ENCODE data around the gene HMCN1.

HMCN1 gene

GRCh38 chr1:185739967-185740366 is 5.8 kb downstream of the HMCN1 start:
- H3K27me3 ChIP-seq (ENCODE audit: insufficient read depth, insufficient read length) = no peaks in the 10 kb centered on the region
- no peaks in the 10 kb centered on the region for H3K4me1 ChIP-seq (ENCODE audit: insufficient read depth, insufficient read length)
- TF ChIP-seq ZNF274 (IDR thresholded peaks at IDR 0.05; ENCODE audit: low read depth, low read length) (no peak), SUZ12 (IDR thresholded peaks at IDR 0.05; ENCODE audit: extremely low read depth, insufficient read depth, insufficient read length) (no peak), YY1 (IDR thresholded peaks at IDR 0.05; ENCODE audit: insufficient read depth, insufficient read length) (no peak)
- H3K36me3 ChIP-seq (ENCODE audit: insufficient read depth, insufficient read length, low read length) = no peaks in the 10 kb centered on the region
- no peak overlapping the region for H3K9ac ChIP-seq (ENCODE audit: insufficient read length, low read depth)
- 0 out of 2 replicates have a peak, but pooled peaks cover 6% of the 10 kb centered on the region for H3K9me3 ChIP-seq (ENCODE audit: insufficient read depth, low read length)
- no peak overlapping the region for H3K4me3 ChIP-seq (ENCODE audit: insufficient read length, low read depth)
- no peak for DNase-seq (ENCODE audit: low read depth, low spot score)

GRCh38 chr1:185741551-185741950 is 7.4 kb downstream of the HMCN1 start:
- H3K9me3 ChIP-seq (ENCODE audit: insufficient read depth, low read length) = 0 out of 2 replicates have a peak, but pooled peaks cover 6% of the 10 kb centered on the region
- no peak for TF ChIP-seq ZNF274 (IDR thresholded peaks at IDR 0.05; ENCODE audit: low read depth, low read length)
- TF ChIP-seq SUZ12 (IDR thresholded peaks at IDR 0.05; ENCODE audit: extremely low read depth, insufficient read depth, insufficient read length) = no peak
- TF ChIP-seq YY1 (IDR thresholded peaks at IDR 0.05; ENCODE audit: insufficient read depth, insufficient read length) = no peak
- no peak overlapping the region for H3K9ac ChIP-seq (ENCODE audit: insufficient read length, low read depth)
- no peak for DNase-seq (ENCODE audit: low read depth, low spot score)
- no peak overlapping the region for H3K4me3 ChIP-seq (ENCODE audit: insufficient read length, low read depth)
- H3K27me3 ChIP-seq (ENCODE audit: insufficient read depth, insufficient read length) = no peaks in the 10 kb centered on the region
- no peaks in the 10 kb centered on the region for H3K36me3 ChIP-seq (ENCODE audit: insufficient read depth, insufficient read length, low read length)
- no peaks in the 10 kb centered on the region for H3K4me1 ChIP-seq (ENCODE audit: insufficient read depth, insufficient read length)

DNA sequence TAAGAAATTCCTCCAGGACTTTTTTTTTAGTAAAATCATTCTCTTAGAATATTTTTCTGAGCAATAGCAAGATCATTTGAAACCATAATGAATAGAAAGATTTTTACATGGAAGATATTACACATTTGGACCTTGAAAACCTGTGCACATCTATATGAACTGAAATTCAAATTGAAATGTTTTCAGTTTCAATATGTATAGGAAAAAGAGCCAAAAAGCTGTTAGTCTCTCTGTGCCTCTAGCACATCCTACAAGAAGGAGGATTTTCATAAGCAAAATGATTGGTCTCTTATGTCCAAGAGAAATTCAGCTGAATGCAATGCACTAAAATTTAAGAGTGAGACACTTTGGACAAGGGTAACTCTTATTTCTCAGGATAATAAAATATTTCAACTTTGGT is 8.2 kb downstream of the HMCN1 start:
- no peak for DNase-seq (ENCODE audit: low read depth, low spot score)
- 0 out of 2 replicates have a peak, but pooled peaks cover 6% of the 10 kb centered on the region for H3K9me3 ChIP-seq (ENCODE audit: insufficient read depth, low read length)
- no peaks in the 10 kb centered on the region for H3K36me3 ChIP-seq (ENCODE audit: insufficient read depth, insufficient read length, low read length)
- H3K4me1 ChIP-seq (ENCODE audit: insufficient read depth, insufficient read length) = no peaks in the 10 kb centered on the region
- TF ChIP-seq ZNF274 (IDR thresholded peaks at IDR 0.05; ENCODE audit: low read depth, low read length) (no peak), YY1 (IDR thresholded peaks at IDR 0.05; ENCODE audit: insufficient read depth, insufficient read length) (no peak), SUZ12 (IDR thresholded peaks at IDR 0.05; ENCODE audit: extremely low read depth, insufficient read depth, insufficient read length) (no peak)
- H3K4me3 ChIP-seq (ENCODE audit: insufficient read length, low read depth) = no peak overlapping the region
- H3K27me3 ChIP-seq (ENCODE audit: insufficient read depth, insufficient read length) = no peaks in the 10 kb centered on the region
- H3K9ac ChIP-seq (ENCODE audit: insufficient read length, low read depth) = no peak overlapping the region

DNA sequence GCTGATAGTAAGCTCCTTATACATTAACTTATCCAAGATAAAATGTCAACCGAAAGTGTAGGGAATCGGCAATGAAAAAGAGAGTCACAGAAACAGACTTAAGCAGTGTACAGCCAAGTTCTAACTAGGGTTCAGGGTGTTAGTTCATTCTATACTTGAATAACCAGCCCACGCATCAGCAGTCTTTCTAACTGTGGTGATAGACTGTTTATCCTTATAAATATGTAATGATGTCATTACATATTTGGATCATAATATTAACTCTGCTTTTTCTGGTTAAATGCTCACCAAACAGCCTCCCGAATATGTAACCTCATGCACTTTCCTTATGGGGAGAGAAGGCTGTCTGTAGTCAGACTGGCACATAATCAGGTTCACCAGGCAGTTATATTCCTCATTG is 11.0 kb downstream of the HMCN1 start:
- DNase-seq (ENCODE audit: low read depth, low spot score) = no peak
- Histone ChIP-seq H3K9me3 (ENCODE audit: insufficient read depth, low read length) (0 out of 2 replicates have a peak, but pooled peaks cover 6% of the 10 kb centered on the region), H3K4me3 (ENCODE audit: insufficient read length, low read depth) (no peak overlapping the region), H3K4me1 (ENCODE audit: insufficient read depth, insufficient read length) (no peaks in the 10 kb centered on the region), H3K36me3 (ENCODE audit: insufficient read depth, insufficient read length, low read length) (no peaks in the 10 kb centered on the region), H3K9ac (ENCODE audit: insufficient read length, low read depth) (no peak overlapping the region), H3K27me3 (ENCODE audit: insufficient read depth, insufficient read length) (no peaks in the 10 kb centered on the region)
- TF ChIP-seq YY1 (IDR thresholded peaks at IDR 0.05; ENCODE audit: insufficient read depth, insufficient read length) = no peak
- no peak for TF ChIP-seq SUZ12 (IDR thresholded peaks at IDR 0.05; ENCODE audit: extremely low read depth, insufficient read depth, insufficient read length)
- TF ChIP-seq ZNF274 (IDR thresholded peaks at IDR 0.05; ENCODE audit: low read depth, low read length) = no peak

DNA sequence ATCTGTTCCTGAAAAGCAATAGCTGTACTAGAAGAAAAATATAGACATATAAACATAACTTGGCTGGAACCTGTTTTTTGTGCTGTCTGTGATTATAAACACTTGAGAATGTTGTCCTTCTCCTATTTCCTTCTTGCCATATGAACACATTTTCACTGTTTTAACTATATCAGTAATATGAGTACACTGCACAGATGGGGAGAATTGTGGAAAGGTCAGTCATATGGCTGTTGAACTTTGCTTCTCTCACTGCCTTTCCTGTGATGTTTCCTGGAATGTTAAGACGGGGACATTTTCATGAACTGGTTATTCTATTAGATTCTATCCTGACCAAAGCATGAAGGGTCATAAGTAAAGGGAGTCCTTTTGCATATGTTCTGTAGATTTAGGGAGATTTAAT is 24.9 kb downstream of the HMCN1 start:
- no peaks in the 10 kb centered on the region for H3K4me1 ChIP-seq (ENCODE audit: insufficient read depth, insufficient read length)
- no peaks in the 10 kb centered on the region for H3K36me3 ChIP-seq (ENCODE audit: insufficient read depth, insufficient read length, low read length)
- H3K9ac ChIP-seq (ENCODE audit: insufficient read length, low read depth) = no peak overlapping the region
- no peak for TF ChIP-seq YY1 (IDR thresholded peaks at IDR 0.05; ENCODE audit: insufficient read depth, insufficient read length)
- TF ChIP-seq ZNF274 (IDR thresholded peaks at IDR 0.05; ENCODE audit: low read depth, low read length) = no peak
- TF ChIP-seq SUZ12 (IDR thresholded peaks at IDR 0.05; ENCODE audit: extremely low read depth, insufficient read depth, insufficient read length) = no peak
- no peaks in the 10 kb centered on the region for H3K9me3 ChIP-seq (ENCODE audit: insufficient read depth, low read length)
- no peak for DNase-seq (ENCODE audit: low read depth, low spot score)
- no peaks in the 10 kb centered on the region for H3K27me3 ChIP-seq (ENCODE audit: insufficient read depth, insufficient read length)
- H3K4me3 ChIP-seq (ENCODE audit: insufficient read length, low read depth) = no peak overlapping the region

DNA sequence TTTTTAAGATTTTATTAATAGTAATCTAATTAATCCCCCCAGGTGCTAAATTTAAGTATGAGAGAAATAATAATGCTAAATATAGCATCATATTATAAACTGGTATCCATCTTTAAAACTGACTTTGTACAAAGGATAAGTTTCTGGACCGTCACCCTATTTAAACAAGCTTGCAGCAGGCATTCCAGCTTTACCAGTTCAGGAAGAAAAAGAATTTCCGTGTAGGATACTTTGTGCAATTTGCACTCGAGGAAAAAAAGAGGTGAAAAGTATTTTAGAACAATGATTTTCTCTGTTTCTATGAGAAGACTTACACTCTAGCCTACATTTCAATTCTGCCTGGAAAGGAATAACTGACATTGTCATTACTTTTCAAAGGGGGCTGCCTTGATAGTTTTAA is 27.6 kb downstream of the HMCN1 start:
- H3K4me1 ChIP-seq (ENCODE audit: insufficient read depth, insufficient read length) = no peaks in the 10 kb centered on the region
- H3K27me3 ChIP-seq (ENCODE audit: insufficient read depth, insufficient read length) = no peaks in the 10 kb centered on the region
- H3K36me3 ChIP-seq (ENCODE audit: insufficient read depth, insufficient read length, low read length) = no peaks in the 10 kb centered on the region
- H3K9ac ChIP-seq (ENCODE audit: insufficient read length, low read depth) = no peak overlapping the region
- TF ChIP-seq SUZ12 (IDR thresholded peaks at IDR 0.05; ENCODE audit: extremely low read depth, insufficient read depth, insufficient read length) = no peak
- no peaks in the 10 kb centered on the region for H3K9me3 ChIP-seq (ENCODE audit: insufficient read depth, low read length)
- H3K4me3 ChIP-seq (ENCODE audit: insufficient read length, low read depth) = no peak overlapping the region
- no peak for DNase-seq (ENCODE audit: low read depth, low spot score)

DNA sequence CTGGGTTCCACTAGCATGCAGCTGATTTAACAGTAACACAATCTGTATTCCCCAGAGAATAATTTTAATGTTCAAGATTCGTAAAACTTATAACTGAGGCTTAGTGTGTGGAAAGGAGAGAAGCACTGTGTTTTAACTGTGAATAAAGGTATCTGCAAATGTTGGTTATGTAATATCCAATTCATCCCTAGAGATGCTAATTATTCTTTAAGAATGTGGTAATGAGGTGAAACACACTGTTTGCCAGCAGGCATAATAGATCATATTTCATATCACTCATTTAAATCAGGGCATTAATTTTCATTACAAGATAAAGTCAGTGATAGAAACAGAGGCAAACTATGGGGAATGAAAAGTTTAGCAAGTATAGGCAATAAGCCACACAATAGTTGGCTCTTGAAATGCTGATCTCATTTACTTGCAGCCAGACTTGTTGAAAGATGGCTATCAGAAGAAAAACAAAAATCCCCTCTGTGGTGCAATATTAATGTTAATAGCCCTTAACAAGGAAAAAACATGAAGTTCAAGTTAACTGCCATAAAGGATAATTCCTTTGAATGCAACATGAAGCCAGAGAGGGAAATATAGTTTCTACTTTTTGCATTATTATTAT is 33.4 kb downstream of the HMCN1 start:
- H3K4me1 ChIP-seq (ENCODE audit: insufficient read depth, insufficient read length) = no peaks in the 10 kb centered on the region
- H3K9ac ChIP-seq (ENCODE audit: insufficient read length, low read depth) = no peak overlapping the region
- DNase-seq (ENCODE audit: low read depth, low spot score) = no peak
- H3K4me3 ChIP-seq (ENCODE audit: insufficient read length, low read depth) = no peak overlapping the region
- no peaks in the 10 kb centered on the region for H3K9me3 ChIP-seq (ENCODE audit: insufficient read depth, low read length)
- no peaks in the 10 kb centered on the region for H3K27me3 ChIP-seq (ENCODE audit: insufficient read depth, insufficient read length)
- no peak for TF ChIP-seq YY1 (IDR thresholded peaks at IDR 0.05; ENCODE audit: insufficient read depth, insufficient read length)
- no peak for TF ChIP-seq SUZ12 (IDR thresholded peaks at IDR 0.05; ENCODE audit: extremely low read depth, insufficient read depth, insufficient read length)
- TF ChIP-seq ZNF274 (IDR thresholded peaks at IDR 0.05; ENCODE audit: low read depth, low read length) = no peak
- no peaks in the 10 kb centered on the region for H3K36me3 ChIP-seq (ENCODE audit: insufficient read depth, insufficient read length, low read length)

Measured in NT2/D1 (cell line).